HepG2 (cell line): Measurements from ENCODE around the gene ZNF134. TPM values are rescaled to one million over a fixed set of nuclear protein-coding genes. Genes with fewer than 3 reads are reported as not detected.
A peak's percentile ranks its signal among the peaks of the same experiment; 100 is the strongest.

Experiments used
- BCL6 ChIP-seq: IDR thresholded peaks from 2 replicates; pipeline ENCODE4 v1.6.1; 2016; ENCODE audit warnings: missing genetic modification reagents, missing compliant biosample characterization
- GATAD2A ChIP-seq: IDR thresholded peaks from 2 replicates; pipeline ENCODE4 v1.6.1; 2016
- ISL2 ChIP-seq: sonication (generic); formaldehyde crosslinking; IDR thresholded peaks from 2 replicates; pipeline ENCODE4 v1.5.0; 2020; ENCODE audit warnings: missing genetic modification reagents
- ISX ChIP-seq: sonication (generic); formaldehyde crosslinking; conservative IDR thresholded peaks from 2 replicates; pipeline ENCODE4 v1.5.0; 2020; ENCODE audit warnings: missing genetic modification reagents
- KAT8 ChIP-seq: IDR thresholded peaks from 2 replicates; pipeline ENCODE4 v1.6.1; 2016; ENCODE audit warnings: missing genetic modification reagents, missing compliant biosample characterization
- KDM2A ChIP-seq: sonication (generic); formaldehyde crosslinking; IDR thresholded peaks from 2 replicates; pipeline ENCODE4 v1.4.0; 2020; ENCODE audit warnings: low read depth, missing genetic modification reagents, borderline replicate concordance
- MYC ChIP-seq: sonication (generic); formaldehyde crosslinking; IDR thresholded peaks from 2 replicates; pipeline ENCODE4 v1.9.0; 2021; ENCODE audit warnings: missing genetic modification reagents, borderline replicate concordance
- NBN ChIP-seq: fragments of 450-650 bp; conservative IDR thresholded peaks from 2 replicates; pipeline ENCODE4 v1.6.1; 2017
- PHF20 ChIP-seq: sonication (generic); formaldehyde crosslinking; IDR thresholded peaks from 2 replicates; pipeline ENCODE4 v1.5.0; 2020; ENCODE audit warnings: mild to moderate bottlenecking, missing genetic modification reagents
- SIN3A ChIP-seq: IDR thresholded peaks from 2 replicates; pipeline ENCODE4 v1.6.1; 2011; ENCODE audit warnings: low read depth, mild to moderate bottlenecking, control low read depth, low read length, borderline replicate concordance
- TFDP2 ChIP-seq: sonication (generic); formaldehyde crosslinking; IDR thresholded peaks from 2 replicates; pipeline ENCODE4 v1.4.0; 2020; ENCODE audit warnings: missing genetic modification reagents
- THAP9 ChIP-seq: sonication (generic); formaldehyde crosslinking; IDR thresholded peaks from 2 replicates; pipeline ENCODE4; 2020; ENCODE audit warnings: missing genetic modification reagents, mild to moderate bottlenecking, borderline replicate concordance
- ZNF142 ChIP-seq: sonication (generic); formaldehyde crosslinking; IDR thresholded peaks from 2 replicates; pipeline ENCODE4 v1.4.0; 2020; ENCODE audit warnings: missing genetic modification reagents
- ZNF224 ChIP-seq: sonication (generic); formaldehyde crosslinking; IDR thresholded peaks from 2 replicates; pipeline ENCODE4 v1.5.0; 2020; ENCODE audit warnings: mild to moderate bottlenecking, missing genetic modification reagents
- ZNF296 ChIP-seq: sonication (generic); formaldehyde crosslinking; conservative IDR thresholded peaks from 2 replicates; pipeline ENCODE4 v1.5.0; 2020; ENCODE audit warnings: mild to moderate bottlenecking, missing genetic modification reagents
- ZNF547 ChIP-seq: sonication (generic); formaldehyde crosslinking; IDR thresholded peaks from 2 replicates; pipeline ENCODE4 v1.5.1; 2020; ENCODE audit warnings: mild to moderate bottlenecking, missing genetic modification reagents
- ZNF616 ChIP-seq: sonication (generic); formaldehyde crosslinking; IDR thresholded peaks from 2 replicates; pipeline ENCODE4 v1.5.0; 2020; ENCODE audit warnings: low read depth, mild to moderate bottlenecking, missing genetic modification reagents
- ZNF629 ChIP-seq: sonication (generic); formaldehyde crosslinking; conservative IDR thresholded peaks from 2 replicates; pipeline ENCODE4 v1.5.0; 2020; ENCODE audit warnings: missing genetic modification reagents
- ZNF737 ChIP-seq: sonication (generic); formaldehyde crosslinking; IDR thresholded peaks from 2 replicates; pipeline ENCODE4 v1.5.0; 2020; ENCODE audit warnings: missing genetic modification reagents, mild to moderate bottlenecking, borderline replicate concordance
- ZNF788 ChIP-seq: sonication (generic); formaldehyde crosslinking; IDR thresholded peaks from 2 replicates; pipeline ENCODE4 v1.5.0; 2020; ENCODE audit warnings: mild to moderate bottlenecking, missing genetic modification reagents, borderline replicate concordance
- polyA plus RNA-seq, 8 experiments: library from polyadenylated mRNA; depleted of rRNA in 3 of 8; stranded (reverse) in 7 of 8; unstranded in 1 of 8; fragments of >200 nt; fragmentation: Illumina TruSeq in 4 of 8; extraction: Trizol in 4 of 8; gene quantifications; 2 replicates each; pipeline versions ENCODE4 v1.2.1 to v1.2.3, GENCODE V29; 2011 to 2016; ENCODE audit warnings: low read depth in 4 of 8, missing spikeins in 1 of 8, mixed read lengths in 1 of 8; ENCODE audit not compliant: insufficient read depth in 1 of 8
- total RNA-seq, 5 experiments: library from RNA; depleted of rRNA; stranded (reverse); fragments of >200 nt; fragmentation: Illumina TruSeq; extraction: Trizol; gene quantifications; 2 replicates each; pipeline ENCODE4 v1.2.3, GENCODE V29; 2016; ENCODE audit warnings: low read depth in 1 of 5

Gene ZNF134
- total and polyA plus RNA-seq, 2 of the 13 experiments (the other 11 are each of a cell fraction or from before 2014, with no cell fraction given) = 6.8 to 17.1 TPM

- TF ChIP-seq ZNF547 (CRISPR knock-in tag) (peak; percentile 41; the same call in 1 of the 2 replicates), SIN3A (peak; percentile 51; the same call in 1 of the 2 replicates), ZNF142 (CRISPR knock-in tag) (peak; percentile 40; the same call in 1 of the 2 replicates), KDM2A (peak; percentile 84; the same call in 1 of the 2 replicates), ISL2 (CRISPR knock-in tag) (peak; percentile 52; the same call in 1 of the 2 replicates), GATAD2A (CRISPR knock-in tag) (0 out of 2 replicates have a peak, but pooled peaks have one; percentile 16), MYC (CRISPR knock-in tag) (peak; percentile 61; the same call in 1 of the 2 replicates), NBN (no peak), ZNF788 (CRISPR knock-in tag) (peak; percentile 60; the same call in 1 of the 2 replicates), ZNF616 (CRISPR knock-in tag) (no peak), ZNF629 (CRISPR knock-in tag) (0 out of 2 replicates have a peak, but pooled peaks have one; percentile 32), ZNF296 (CRISPR knock-in tag) (no peak), BCL6 (0 out of 2 replicates have a peak, but pooled peaks have one; percentile 30), ZNF737 (CRISPR knock-in tag) (no peak), KAT8 (CRISPR knock-in tag) (peak; percentile 94), PHF20 (CRISPR knock-in tag) (peak; percentile 75; the same call in 1 of the 2 replicates), ISX (CRISPR knock-in tag) (peak; percentile 36; the same call in 1 of the 2 replicates), THAP9 (CRISPR knock-in tag) (peak; percentile 75), ZNF224 (CRISPR knock-in tag) (no peak), TFDP2 (peak; percentile 61; the same call in 1 of the 2 replicates)
These were observed at the start of gene ZNF134 (continued) for GRCh38 chr19:57613941-57614743.
